PC-3 (cell line): Measurements from ENCODE around the gene KIRREL1. TPM values are rescaled to one million over a fixed set of nuclear protein-coding genes. Genes with fewer than 3 reads are reported as not detected.

Experiments
- ATAC-seq: fragments of 200-7000 bp; cut with Tn5 transposase; 2 replicates; pipeline ENCODE4 v1.9.1; 2020; ENCODE audit warnings: mild to moderate bottlenecking, moderate library complexity
- BruUV-seq: library from RNA; stranded (reverse); fragments of 400-500 nt; replicated peaks from 2 replicates; lab custom pipeline; 2021; lab: Mats Ljungman, UMichigan
- CTCF ChIA-PET: fragments of 300-600 bp; sonication (Branson Sonifier 250); formaldehyde crosslinking; loops from one replicate; lab custom pipeline; 2022; ENCODE audit warnings: antibody characterized with exemption; lab: Charles Lee
- POLR2A ChIA-PET: fragments of 300-600 bp; sonication (Branson Sonifier 250); formaldehyde crosslinking; loops from one replicate; lab custom pipeline; 2022; ENCODE audit warnings: antibody characterized with exemption; ENCODE audit not compliant: unreplicated experiment; lab: Charles Lee
- DNase-seq: peaks from one replicate; pipeline ENCODE4 v3.0.0-alpha.2; 2015
- H2AFZ ChIP-seq: fragments of 300-600 bp; sonication (generic); 2 replicates; pipeline ENCODE4 v1.6.0; 2016; ENCODE audit warnings: antibody characterized with exemption, low read length
- H3F3A ChIP-seq: fragments of 300-600 bp; sonication (generic); one replicate; pipeline ENCODE4 v1.6.0; 2017; ENCODE audit warnings: antibody characterized with exemption, low read length, control low read depth, mild to moderate bottlenecking; ENCODE audit not compliant: unreplicated experiment
- H3K27ac ChIP-seq: fragments of 300-600 bp; sonication (generic); 2 replicates; pipeline ENCODE4 v1.5.1; 2016; ENCODE audit warnings: mild to moderate bottlenecking, low read length
- H3K27me3 ChIP-seq: fragments of 300-600 bp; sonication (generic); 2 replicates; pipeline ENCODE4 v1.6.1; 2016; ENCODE audit warnings: low read length, mixed read lengths
- H3K36me3 ChIP-seq: fragments of 300-600 bp; sonication (generic); 2 replicates; pipeline ENCODE4 v1.6.1; 2016; ENCODE audit warnings: low read depth, mixed run types, low read length, mixed read lengths
- H3K4me1 ChIP-seq: fragments of 300-600 bp; sonication (generic); 2 replicates; pipeline ENCODE4 v1.5.1; 2016; ENCODE audit warnings: low read length; ENCODE audit not compliant: insufficient read depth
- H3K4me2 ChIP-seq: fragments of 300-600 bp; sonication (generic); 2 replicates; pipeline ENCODE4 v1.6.0; 2016; ENCODE audit warnings: low read length
- H3K4me3 ChIP-seq: fragments of 300-600 bp; sonication (generic); 2 replicates; pipeline ENCODE4 v1.5.1; 2016; ENCODE audit warnings: mild to moderate bottlenecking, low read length, mixed read lengths
- H3K79me2 ChIP-seq: fragments of 300-600 bp; sonication (generic); 2 replicates; pipeline ENCODE4 v1.6.1; 2017; ENCODE audit warnings: low read length, mixed read lengths
- H3K9ac ChIP-seq: fragments of 300-600 bp; sonication (generic); 2 replicates; pipeline ENCODE4 v1.6.0; 2016; ENCODE audit warnings: mild to moderate bottlenecking, low read length
- H3K9me2 ChIP-seq: fragments of 300-600 bp; sonication (generic); replicated peaks from 2 replicates; pipeline ENCODE4 v1.6.1; 2016; ENCODE audit warnings: mixed run types, low read length, mixed read lengths
- H3K9me3 ChIP-seq: fragments of 300-600 bp; sonication (generic); 2 replicates; pipeline ENCODE4 v1.6.1; 2016; ENCODE audit warnings: low read length, mixed read lengths
- H4K20me1 ChIP-seq: fragments of 300-600 bp; sonication (generic); 2 replicates; pipeline ENCODE4 v1.6.1; 2016; ENCODE audit warnings: low read length, mixed read lengths
- EZH2 ChIP-seq: fragments of 300-600 bp; sonication (generic); IDR thresholded peaks from one replicate; pipeline ENCODE4 v1.6.1; 2017; ENCODE audit warnings: antibody characterized with exemption, mild to moderate bottlenecking, low read length; ENCODE audit not compliant: unreplicated experiment
- EZH2phosphoT487 ChIP-seq: fragments of 300-600 bp; sonication (generic); IDR thresholded peaks from 2 replicates; pipeline ENCODE4 v1.6.1; 2018; ENCODE audit warnings: mild to moderate bottlenecking, antibody characterized with exemption, low read length, borderline replicate concordance
- intact Hi-C: fragments of 100-400 bp; cut with micrococcal nuclease; formaldehyde crosslinking; loops from 2 replicates; pipeline ENCODE4 v1.9.0; 2023
- total RNA-seq: library from RNA; depleted of rRNA; stranded (reverse); fragments of >200 nt; gene quantifications from 2 replicates; pipeline ENCODE4 v1.2.3, GENCODE V29; 2014
- TF ChIP-seq, protein P1 (sequence below): fragments of 300-600 bp; sonication (generic); conservative IDR thresholded peaks from 2 replicates; pipeline ENCODE4 v1.5.1; 2017; ENCODE audit warnings: antibody characterized with exemption, low read depth, mild to moderate bottlenecking, low read length

KIRREL1 gene
- total RNA-seq, 1 experiment from 2014 or later, result 49.8 TPM

DNA sequence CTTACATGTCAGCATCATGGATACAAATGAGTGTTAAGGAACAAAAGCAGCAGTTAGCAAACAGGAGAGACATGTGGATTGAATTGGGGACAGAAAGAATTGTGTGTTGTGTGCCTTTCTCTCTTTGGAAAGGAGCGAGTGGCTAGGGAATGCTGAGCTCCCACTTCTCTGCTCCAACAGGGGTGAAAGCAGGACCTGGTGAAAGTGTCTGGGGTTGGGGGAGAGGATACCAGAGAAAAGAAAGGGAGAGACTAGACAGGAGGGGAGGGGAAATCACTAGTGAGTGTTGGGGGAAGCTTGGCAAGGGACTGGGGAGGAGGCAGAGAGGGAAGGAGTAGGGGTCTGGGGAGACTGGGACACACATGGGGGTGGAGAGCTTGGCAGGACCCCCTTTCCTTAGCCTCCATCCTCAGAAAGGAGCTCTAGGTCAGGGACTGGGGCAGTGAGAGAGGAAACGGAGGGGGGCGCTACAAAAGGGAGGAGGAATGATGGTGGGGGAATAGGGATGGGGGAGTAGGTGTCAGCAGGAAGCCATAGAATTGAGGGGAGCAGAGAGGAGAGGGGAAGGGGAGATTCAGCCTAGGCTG lies 2.2 kb downstream of the KIRREL1 start:
- ChIA-PET CTCF (no interaction called here), POLR2A (interaction anchor here (0.6 kb wide), 1 partner anchor 21 kb away, joined by 11 read pairs; no protein-coding TSS in a partner anchor)
- Histone ChIP-seq H3K9me2 (no peaks in the 10 kb centered on the region), H3K4me1 (peaks cover 27% of the 10 kb centered on the region), H4K20me1 (0 out of 2 replicates have a peak, but pooled peaks cover 4% of the 10 kb centered on the region), H3K27me3 (no peaks in the 10 kb centered on the region), H3K9me3 (no peaks in the 10 kb centered on the region), H2AFZ (no peak overlapping the region), H3K27ac (no peak overlapping the region), H3K9ac (no peak overlapping the region), H3K36me3 (no peaks in the 10 kb centered on the region), H3K79me2 (peaks cover 73% of the 10 kb centered on the region), H3K4me3 (peak overlapping the region; percentile 96), H3K4me2 (peak overlapping the region; percentile 87), H3F3A (no peaks in the 10 kb centered on the region)
- intact Hi-C loops, result no loop called here
- no peak for DNase-seq
- BruUV-seq, result no TSS peak
- no peak for ATAC-seq
- TF ChIP-seq, protein P1, sequence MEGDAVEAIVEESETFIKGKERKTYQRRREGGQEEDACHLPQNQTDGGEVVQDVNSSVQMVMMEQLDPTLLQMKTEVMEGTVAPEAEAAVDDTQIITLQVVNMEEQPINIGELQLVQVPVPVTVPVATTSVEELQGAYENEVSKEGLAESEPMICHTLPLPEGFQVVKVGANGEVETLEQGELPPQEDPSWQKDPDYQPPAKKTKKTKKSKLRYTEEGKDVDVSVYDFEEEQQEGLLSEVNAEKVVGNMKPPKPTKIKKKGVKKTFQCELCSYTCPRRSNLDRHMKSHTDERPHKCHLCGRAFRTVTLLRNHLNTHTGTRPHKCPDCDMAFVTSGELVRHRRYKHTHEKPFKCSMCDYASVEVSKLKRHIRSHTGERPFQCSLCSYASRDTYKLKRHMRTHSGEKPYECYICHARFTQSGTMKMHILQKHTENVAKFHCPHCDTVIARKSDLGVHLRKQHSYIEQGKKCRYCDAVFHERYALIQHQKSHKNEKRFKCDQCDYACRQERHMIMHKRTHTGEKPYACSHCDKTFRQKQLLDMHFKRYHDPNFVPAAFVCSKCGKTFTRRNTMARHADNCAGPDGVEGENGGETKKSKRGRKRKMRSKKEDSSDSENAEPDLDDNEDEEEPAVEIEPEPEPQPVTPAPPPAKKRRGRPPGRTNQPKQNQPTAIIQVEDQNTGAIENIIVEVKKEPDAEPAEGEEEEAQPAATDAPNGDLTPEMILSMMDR, result no peak
- TF ChIP-seq EZH2 (no peak), EZH2phosphoT487 (no peak)

DNA sequence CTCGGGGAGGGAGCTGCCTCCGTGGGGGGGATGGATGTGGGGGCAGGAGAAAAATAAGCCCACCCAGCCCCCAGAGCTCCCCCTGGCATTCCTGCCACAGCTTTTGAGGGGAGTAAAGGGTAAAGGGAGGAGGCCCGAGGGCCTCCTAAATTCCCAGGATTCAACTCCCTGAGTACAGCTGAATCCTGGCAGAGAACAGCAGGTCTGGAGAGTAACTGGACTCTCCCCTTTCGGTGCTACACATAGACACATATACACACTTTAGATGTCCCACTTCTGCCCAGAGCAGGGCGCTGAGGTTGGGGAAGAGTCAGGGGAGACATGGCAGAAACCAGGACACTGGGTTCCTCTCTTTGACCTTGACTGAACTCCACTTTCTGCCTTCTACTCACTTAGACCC lies 3.0 kb downstream of the KIRREL1 start:
- ChIA-PET POLR2A (no interaction called here), CTCF (no interaction called here)
- Histone ChIP-seq H3K79me2 (peaks cover 80% of the 10 kb centered on the region), H3K4me1 (peaks cover 27% of the 10 kb centered on the region), H3K4me2 (no peak overlapping the region), H3K9me2 (no peaks in the 10 kb centered on the region), H3K27me3 (no peaks in the 10 kb centered on the region), H3K27ac (no peak overlapping the region), H3F3A (no peaks in the 10 kb centered on the region), H3K9ac (no peak overlapping the region), H4K20me1 (0 out of 2 replicates have a peak, but pooled peaks cover 4% of the 10 kb centered on the region), H2AFZ (no peak overlapping the region), H3K9me3 (no peaks in the 10 kb centered on the region), H3K36me3 (no peaks in the 10 kb centered on the region), H3K4me3 (no peak overlapping the region)
- BruUV-seq, result no TSS peak
- intact Hi-C loops, result no loop called here
- ATAC-seq (no peak), DNase-seq (no peak)
- TF ChIP-seq EZH2, result no peak
- no peak for TF ChIP-seq EZH2phosphoT487
- TF ChIP-seq, protein P1, result no peak

GRCh38 chr1:158000507-158000906 lies 7.1 kb downstream of the KIRREL1 start:
- H2AFZ ChIP-seq, result no peak overlapping the region
- peaks cover 100% of the 10 kb centered on the region for H3K79me2 ChIP-seq
- H3K4me2 ChIP-seq, result no peak overlapping the region
- POLR2A ChIA-PET, result interaction anchor here (0.6 kb wide), 1 partner anchor 131 kb away, joined by 4 read pairs; no protein-coding TSS in a partner anchor
- H3K9me3 ChIP-seq, result no peaks in the 10 kb centered on the region
- no peaks in the 10 kb centered on the region for H3K36me3 ChIP-seq
- no peaks in the 10 kb centered on the region for H3F3A ChIP-seq
- H3K27ac ChIP-seq, result no peak overlapping the region
- H3K27me3 ChIP-seq, result no peaks in the 10 kb centered on the region
- peaks cover 5% of the 10 kb centered on the region; the same call in 1 of the 2 replicates for H3K4me1 ChIP-seq
- H3K4me3 ChIP-seq, result no peak overlapping the region
- BruUV-seq, result no TSS peak
- no peak for TF ChIP-seq EZH2phosphoT487
- TF ChIP-seq, protein P1, result no peak
- no peak for TF ChIP-seq EZH2
- DNase-seq, result no peak
- intact Hi-C loops, result no loop called here
- H4K20me1 ChIP-seq, result 0 out of 2 replicates have a peak, but pooled peaks cover 4% of the 10 kb centered on the region
- CTCF ChIA-PET, result no interaction called here
- no peak for ATAC-seq
- H3K9me2 ChIP-seq, result no peaks in the 10 kb centered on the region
- no peak overlapping the region for H3K9ac ChIP-seq
